Measurements from ENCODE around the gene G6PC1. TPM values are rescaled to one million over a fixed set of nuclear protein-coding genes. Genes with fewer than 3 reads are reported as not detected.
"Not testable (repeated sequence)": the region's sequence is repeated elsewhere in the genome, so short reads cannot be mapped to it uniquely, and the experiment has no call there.

G6PC1 gene
- total RNA-seq, 2 experiments from 2014 or later, result not detected

DNA sequence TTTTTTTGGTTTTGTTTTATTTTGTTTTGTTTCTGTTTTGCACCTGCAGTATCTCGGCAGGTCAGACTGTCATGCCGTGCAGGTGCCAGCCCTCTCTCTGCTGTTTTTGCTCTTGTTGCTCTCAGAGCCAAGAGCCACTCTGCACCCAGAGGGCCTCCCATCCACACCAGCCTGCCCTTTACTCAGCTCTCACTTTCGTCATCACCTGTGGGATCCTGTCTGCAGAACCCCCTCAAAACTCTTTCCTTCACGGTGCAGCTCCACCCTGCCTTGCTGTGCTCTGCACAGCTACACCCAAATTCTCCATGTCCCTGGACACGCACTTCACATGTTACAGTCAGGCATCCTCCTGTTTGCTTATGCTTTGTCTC is 47.0 kb upstream of the G6PC1 start:
- H3K4me1 Mint-ChIP-seq (ENCODE audit: low read depth), result peaks cover 2% of the 10 kb centered on the region
- intact Hi-C loops (cut with micrococcal nuclease), result no loop called here
- H3K27ac Mint-ChIP-seq, result no peak overlapping the region
- ATAC-seq (no peak), DNase-seq (no peak)
- POLR2A ChIA-PET, result interaction anchor here (1.0 kb wide), 1 partner anchor 22 kb away, joined by 3 read pairs; no protein-coding TSS in a partner anchor
- no peak overlapping the region for H3K4me3 Mint-ChIP-seq
- H3K36me3 Mint-ChIP-seq (ENCODE audit: low read depth), result no peaks in the 10 kb centered on the region
- CTCF ChIA-PET, result no interaction called here
- H3K9me3 Mint-ChIP-seq, result no peaks in the 10 kb centered on the region
- TF ChIP-seq, protein P1, sequence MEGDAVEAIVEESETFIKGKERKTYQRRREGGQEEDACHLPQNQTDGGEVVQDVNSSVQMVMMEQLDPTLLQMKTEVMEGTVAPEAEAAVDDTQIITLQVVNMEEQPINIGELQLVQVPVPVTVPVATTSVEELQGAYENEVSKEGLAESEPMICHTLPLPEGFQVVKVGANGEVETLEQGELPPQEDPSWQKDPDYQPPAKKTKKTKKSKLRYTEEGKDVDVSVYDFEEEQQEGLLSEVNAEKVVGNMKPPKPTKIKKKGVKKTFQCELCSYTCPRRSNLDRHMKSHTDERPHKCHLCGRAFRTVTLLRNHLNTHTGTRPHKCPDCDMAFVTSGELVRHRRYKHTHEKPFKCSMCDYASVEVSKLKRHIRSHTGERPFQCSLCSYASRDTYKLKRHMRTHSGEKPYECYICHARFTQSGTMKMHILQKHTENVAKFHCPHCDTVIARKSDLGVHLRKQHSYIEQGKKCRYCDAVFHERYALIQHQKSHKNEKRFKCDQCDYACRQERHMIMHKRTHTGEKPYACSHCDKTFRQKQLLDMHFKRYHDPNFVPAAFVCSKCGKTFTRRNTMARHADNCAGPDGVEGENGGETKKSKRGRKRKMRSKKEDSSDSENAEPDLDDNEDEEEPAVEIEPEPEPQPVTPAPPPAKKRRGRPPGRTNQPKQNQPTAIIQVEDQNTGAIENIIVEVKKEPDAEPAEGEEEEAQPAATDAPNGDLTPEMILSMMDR (IDR thresholded peaks at IDR 0.05), result no peak
- peaks cover 1% of the 10 kb centered on the region for H3K27me3 Mint-ChIP-seq

DNA sequence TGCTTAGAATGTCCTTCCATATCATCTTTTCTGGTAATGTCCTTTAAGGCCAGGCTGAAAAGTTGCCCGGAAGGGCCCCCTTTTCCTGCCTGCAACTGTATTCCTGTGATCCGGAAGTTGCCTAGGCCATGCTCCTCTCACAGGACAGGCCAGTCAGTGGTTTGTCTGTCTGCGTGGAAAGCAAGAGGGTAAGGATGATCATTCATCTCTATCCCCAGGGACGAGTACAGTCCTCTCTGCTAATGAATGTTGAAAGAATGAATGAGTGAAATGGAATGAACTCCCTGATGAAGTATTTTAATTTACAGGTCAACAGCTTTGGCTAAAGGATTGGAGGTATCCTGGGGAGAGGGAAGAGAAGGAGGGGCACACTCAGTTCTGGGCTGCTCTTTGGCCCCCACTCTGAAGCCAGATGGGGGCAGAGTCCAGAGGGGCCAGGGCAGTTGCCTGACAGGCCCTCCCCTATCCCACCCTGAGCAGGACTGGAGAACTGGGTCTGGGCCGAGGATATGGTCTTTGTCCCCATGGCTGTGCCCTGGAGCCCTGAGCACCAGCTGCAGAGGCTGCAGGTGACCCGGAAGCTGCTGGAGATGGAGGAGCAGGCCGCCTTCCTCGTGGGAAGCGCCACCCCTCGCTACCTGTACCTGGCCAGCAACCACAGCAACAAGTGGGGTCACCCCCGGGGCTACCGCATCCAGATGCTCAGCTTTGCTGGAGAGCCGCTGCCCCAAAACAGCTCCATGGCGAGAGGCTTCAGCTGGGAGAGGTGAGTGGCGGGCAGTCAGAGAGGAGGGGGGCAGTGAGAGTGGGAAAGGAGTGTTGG is 46.4 kb upstream of the G6PC1 start:
- CTCF ChIA-PET, result no interaction called here
- Mint-ChIP-seq H3K27me3 (peaks cover 1% of the 10 kb centered on the region), H3K4me1 (ENCODE audit: low read depth) (peaks cover 2% of the 10 kb centered on the region), H3K36me3 (ENCODE audit: low read depth) (no peaks in the 10 kb centered on the region), H3K4me3 (no peak overlapping the region), H3K9me3 (no peaks in the 10 kb centered on the region), H3K27ac (no peak overlapping the region)
- DNase-seq (no peak), ATAC-seq (no peak)
- TF ChIP-seq, protein P1 (IDR thresholded peaks at IDR 0.05), result no peak
- intact Hi-C loops (cut with micrococcal nuclease), result no loop called here
- POLR2A ChIA-PET, result no interaction called here

GRCh38 chr17:42855048-42855596 is 45.5 kb upstream of the G6PC1 start:
- POLR2A ChIA-PET, result no interaction called here

DNA sequence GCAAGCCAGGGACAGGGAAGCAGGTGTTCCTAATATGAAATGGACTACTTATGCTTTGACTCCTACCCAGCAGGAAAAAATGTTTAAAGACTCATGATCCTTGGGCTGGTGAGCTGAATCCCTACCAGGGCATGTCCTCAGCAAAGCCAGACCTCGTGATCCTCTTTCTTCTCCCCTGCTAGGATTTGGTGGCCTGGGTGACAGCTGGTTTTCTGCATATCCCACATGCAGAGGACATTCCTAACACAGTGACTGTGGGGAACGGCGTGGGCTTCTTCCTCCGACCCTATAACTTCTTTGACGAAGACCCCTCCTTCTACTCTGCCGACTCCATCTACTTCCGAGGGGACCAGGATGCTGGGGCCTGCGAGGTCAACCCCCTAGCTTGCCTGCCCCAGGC is 44.5 kb upstream of the G6PC1 start:
- ATAC-seq; H3K4me3 Mint-ChIP-seq; H3K27ac Mint-ChIP-seq; H3K4me1 Mint-ChIP-seq (ENCODE audit: low read depth); CTCF ChIA-PET; intact Hi-C loops (cut with micrococcal nuclease); POLR2A ChIA-PET; DNase-seq; H3K9me3 Mint-ChIP-seq; H3K36me3 Mint-ChIP-seq (ENCODE audit: low read depth); H3K27me3 Mint-ChIP-seq: not testable (repeated sequence)

More at GRCh38 chr17:42855048-42855596, 45.5 kb upstream of the G6PC1 start:
- intact Hi-C loops (cut with micrococcal nuclease), result no loop called here
- Mint-ChIP-seq H3K4me3 (no peak overlapping the region), H3K36me3 (ENCODE audit: low read depth) (no peaks in the 10 kb centered on the region), H3K27ac (no peak overlapping the region), H3K27me3 (peaks cover 1% of the 10 kb centered on the region), H3K9me3 (no peaks in the 10 kb centered on the region), H3K4me1 (ENCODE audit: low read depth) (peaks cover 2% of the 10 kb centered on the region)
- CTCF ChIA-PET, result no interaction called here
- ATAC-seq (no peak), DNase-seq (no peak)
- TF ChIP-seq, protein P1 (IDR thresholded peaks at IDR 0.05), result no peak

DNA sequence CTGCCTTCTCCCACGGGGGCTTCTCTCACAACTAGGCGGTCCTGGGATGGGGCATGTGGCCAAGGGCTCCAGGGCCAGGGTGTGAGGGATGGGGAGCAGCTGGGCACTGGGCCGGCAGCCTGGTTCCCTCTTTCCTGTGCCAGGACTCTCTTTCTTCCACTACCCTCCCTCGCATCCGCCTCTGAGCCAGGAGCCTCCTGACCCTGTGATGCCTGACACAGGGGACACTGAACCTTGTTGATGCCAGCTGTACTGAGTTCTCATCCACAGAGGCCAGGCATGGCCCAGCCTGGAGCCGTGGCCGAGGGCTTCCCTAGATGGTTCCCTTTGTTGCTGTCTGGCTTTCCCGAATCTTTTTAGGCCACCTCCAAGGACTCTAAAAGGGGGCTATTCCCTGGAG is 44.1 kb upstream of the G6PC1 start:
- ATAC-seq; H3K36me3 Mint-ChIP-seq (ENCODE audit: low read depth); H3K4me1 Mint-ChIP-seq (ENCODE audit: low read depth); H3K27ac Mint-ChIP-seq; H3K9me3 Mint-ChIP-seq; intact Hi-C loops (cut with micrococcal nuclease); H3K27me3 Mint-ChIP-seq; CTCF ChIA-PET; H3K4me3 Mint-ChIP-seq; DNase-seq: not testable (repeated sequence)
- POLR2A ChIA-PET, result interaction anchor here (0.6 to 1.2 kb wide), 2 partner anchors 11 to 52 kb away, joined by 3 to 4 read pairs; no protein-coding TSS in a partner anchor

DNA sequence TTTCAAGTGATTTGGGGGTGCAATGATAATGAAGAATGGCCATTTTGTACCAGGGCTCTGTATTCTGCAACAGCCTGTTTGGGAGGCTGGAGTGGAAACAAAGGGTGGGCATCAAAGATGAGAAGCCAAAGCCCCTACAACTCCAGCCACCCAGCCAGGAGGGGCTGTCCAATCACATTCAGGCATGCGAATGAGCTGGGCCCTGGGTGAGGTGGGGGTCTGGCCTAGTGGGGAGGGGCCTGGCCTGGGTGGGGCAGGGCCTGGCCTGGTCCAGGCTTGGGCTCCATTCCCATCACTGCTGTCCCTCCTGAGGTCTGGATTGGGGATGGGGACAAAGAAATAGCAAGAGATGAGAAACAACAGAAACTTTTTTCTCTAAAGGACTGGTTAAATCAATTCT is 43.2 kb upstream of the G6PC1 start:
- Mint-ChIP-seq H3K27me3 (peaks cover 1% of the 10 kb centered on the region), H3K9me3 (no peaks in the 10 kb centered on the region), H3K4me3 (no peak overlapping the region), H3K4me1 (ENCODE audit: low read depth) (no peaks in the 10 kb centered on the region), H3K27ac (no peak overlapping the region), H3K36me3 (ENCODE audit: low read depth) (no peaks in the 10 kb centered on the region)
- CTCF ChIA-PET, result no interaction called here
- DNase-seq, result no peak
- TF ChIP-seq, protein P1 (IDR thresholded peaks at IDR 0.05), result no peak
- POLR2A ChIA-PET, result interaction anchor here (1.2 kb wide), 1 partner anchor 12 kb away, joined by 4 read pairs; no protein-coding TSS in a partner anchor
- intact Hi-C loops (cut with micrococcal nuclease), result no loop called here
- no peak for ATAC-seq

Measured in activated CD8-positive, alpha-beta T cell treated with anti-CD3 and anti-CD28 coated beads for 36 hours (primary cell).